HG03025 (cell line): ENCODE results near the gene GRM8.
A peak's percentile ranks its signal among the peaks of the same experiment; 100 is the strongest.

Experiments used
- ATAC-seq: cut with Tn5 transposase; IDR thresholded peaks from one replicate; pipeline ENCODE4 v1.9.1; 2021; ENCODE audit warnings: mild to moderate bottlenecking, moderate library complexity; ENCODE audit not compliant: unreplicated experiment, low FRiP score

GRM8 gene

DNA sequence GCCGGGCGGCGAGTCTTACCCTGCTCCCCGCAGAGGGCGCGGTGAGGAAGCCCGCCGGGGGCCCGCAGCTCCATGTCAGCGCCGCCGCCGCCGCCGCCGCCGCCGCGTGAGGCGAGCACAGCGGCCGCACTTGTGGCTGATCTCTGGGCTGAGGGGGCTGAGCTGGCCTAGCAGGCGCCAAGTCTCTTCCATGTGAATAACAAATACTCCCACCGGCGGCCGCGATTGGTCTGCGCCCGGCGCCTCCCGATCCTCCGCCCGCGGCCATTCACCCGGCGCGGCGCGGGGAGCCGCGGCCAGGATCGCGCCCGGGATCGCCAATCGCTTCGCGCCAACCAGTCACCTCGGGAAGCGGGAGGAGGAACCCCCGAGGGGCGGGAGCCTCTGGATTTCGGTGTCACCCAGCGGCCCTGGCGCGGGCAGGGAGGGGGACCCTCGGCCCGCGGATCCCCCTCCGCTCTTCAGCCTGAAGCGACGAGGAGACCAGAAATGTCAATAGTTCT, at the start of gene GRM8:
TSS of gene GRM8 (minus strand) at position 164 of the 503 bp plus-strand sequence.
- ATAC-seq: no peak

DNA sequence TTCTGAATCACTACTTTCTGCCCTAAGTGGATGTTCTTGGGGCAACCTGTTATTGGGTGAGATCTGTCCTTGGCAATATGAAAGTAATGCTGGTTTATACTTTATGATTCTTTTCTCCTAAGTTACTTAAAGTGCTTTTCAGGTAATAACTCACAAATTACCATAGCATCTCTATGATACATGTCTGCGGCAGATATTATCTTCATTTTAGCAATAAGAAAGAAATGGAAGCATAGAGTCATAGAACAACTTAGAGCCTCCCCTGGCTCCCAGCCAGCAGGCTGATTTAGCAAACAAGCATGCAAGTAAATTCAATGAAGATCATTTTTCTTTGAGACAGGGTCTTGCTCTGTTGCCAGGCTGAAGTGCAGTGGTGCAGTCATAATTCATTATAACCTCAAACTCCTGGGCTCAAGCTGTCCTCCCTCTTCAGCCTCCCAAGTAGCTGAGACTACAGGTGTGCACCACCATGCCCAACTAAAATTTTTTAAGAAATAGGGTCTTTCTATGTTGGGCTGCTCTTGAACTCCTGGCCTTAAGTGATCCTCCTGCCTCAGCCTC, 38.1 kb upstream of the GRM8 start:
- no peak for ATAC-seq

DNA sequence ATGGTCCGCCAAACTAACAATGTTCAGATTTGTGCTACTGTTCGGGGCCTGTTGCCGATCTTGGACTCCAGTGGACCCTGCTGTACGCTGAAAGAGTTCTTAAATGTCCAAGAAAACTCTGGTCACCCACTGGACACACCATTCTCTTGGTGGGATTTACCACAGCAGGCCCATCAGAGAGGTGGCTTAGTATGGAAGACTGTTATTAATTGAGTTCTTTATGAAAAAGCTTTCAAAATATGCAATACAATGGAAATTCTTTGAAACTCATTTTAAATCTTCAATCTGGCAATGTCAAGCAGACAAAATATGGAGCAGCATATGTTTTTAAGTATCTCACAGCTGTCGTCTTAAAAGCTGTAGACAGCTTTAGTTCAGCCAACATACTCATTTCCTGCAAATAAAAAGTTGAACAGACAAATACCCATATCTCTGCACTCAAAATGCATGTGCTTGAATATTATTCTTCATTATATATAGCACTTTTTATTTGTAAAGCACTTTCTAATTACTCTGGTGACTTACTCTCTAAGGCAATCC, 37.4 kb upstream of the GRM8 start:
- ATAC-seq: no peak

DNA sequence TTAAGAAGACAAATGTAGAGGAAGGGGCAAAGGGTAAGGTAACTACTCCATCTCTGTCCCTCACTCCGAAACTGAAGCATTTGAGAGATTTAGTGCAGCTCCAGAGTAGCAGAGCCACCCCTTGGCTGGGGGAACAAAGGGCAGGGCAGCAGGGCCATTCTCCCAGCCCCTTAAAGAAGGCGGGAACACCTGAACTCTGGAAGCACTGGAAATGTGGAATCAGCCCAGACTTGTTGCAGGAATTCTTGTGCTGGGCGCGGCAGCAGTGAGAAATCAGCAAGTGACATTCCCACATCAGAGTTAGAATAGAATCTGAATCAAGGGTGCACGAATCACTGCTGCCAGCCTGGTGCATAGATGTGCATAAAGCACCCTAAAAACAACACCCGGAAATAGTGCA, 34.4 kb upstream of the GRM8 start:
- ATAC-seq: no peak

DNA sequence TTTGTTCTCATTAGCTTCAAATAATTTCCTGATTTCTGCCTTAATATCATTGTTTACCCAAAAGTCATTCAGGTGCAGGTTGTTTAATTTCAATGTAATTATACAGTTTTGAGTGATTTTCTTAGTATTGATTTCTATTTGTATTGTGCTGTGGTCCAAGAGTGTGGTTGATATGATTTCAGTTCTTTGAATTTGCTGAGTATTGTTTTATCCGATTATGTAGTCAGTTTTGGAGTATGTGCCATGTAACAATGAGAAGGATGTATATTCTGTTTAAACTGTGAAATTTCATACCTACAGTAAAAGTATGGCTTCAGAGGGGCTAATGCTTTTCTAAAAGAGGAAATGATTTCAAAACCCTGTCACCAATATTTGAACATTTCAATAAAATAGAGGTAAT, 17.4 kb upstream of the GRM8 start:
- no peak for ATAC-seq

DNA sequence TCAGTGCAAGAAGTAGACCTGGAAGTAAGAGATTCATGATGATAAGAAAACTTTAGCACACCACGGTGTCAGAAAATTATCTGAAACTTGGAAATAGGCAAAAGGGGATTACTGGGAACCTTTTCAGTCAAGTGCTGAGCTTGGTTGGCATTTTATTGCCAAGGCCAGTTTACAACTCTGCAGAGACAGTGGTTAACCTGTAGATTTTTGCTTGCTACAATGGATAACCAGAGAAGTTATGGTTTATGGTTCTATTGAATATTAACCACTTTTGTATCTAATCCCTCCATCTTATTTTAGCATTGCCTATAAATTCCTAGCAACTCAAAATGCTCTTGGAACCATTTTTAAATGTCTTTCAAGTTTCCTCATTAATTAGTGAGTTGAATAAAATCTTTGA, 13.3 kb upstream of the GRM8 start:
- no peak for ATAC-seq

DNA sequence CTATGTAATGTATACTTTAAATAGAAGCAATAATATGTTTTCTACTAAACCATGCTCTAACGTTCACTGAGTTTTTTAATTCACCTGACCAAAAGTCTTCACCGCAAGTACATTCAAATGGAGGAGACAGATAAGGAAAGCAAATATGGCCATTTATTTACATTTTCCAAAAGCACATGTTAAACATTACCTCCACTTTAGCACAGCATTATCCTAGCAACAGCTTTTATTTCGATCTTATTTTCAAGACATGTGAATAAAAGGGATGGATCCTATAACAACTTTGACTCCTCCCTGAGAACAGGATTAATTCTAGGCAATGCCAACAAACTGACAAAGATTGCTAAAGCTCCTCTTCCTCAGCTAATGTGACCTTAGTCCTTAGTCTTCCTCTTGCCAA, 11.5 kb upstream of the GRM8 start:
- no peak for ATAC-seq

DNA sequence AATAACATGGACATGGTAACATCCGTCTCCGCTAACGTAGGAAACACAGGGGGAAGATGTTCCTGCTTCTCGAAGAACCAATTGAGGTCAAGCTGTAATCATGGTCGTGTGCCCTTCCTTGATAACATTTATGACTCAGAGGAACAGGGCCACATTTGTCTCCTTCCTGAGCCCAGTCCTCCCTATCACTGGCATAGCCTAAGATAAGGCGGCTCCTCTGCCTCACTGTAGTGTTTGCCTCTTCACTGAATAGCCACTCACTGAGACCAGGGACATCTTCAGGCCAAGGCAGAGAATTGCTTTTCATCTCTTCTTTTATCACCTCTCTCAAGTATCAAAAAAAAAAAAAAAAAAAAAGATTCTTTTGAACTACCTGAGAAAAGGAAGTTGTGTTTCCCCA, 5.4 kb upstream of the GRM8 start:
- ATAC-seq: no peak

DNA sequence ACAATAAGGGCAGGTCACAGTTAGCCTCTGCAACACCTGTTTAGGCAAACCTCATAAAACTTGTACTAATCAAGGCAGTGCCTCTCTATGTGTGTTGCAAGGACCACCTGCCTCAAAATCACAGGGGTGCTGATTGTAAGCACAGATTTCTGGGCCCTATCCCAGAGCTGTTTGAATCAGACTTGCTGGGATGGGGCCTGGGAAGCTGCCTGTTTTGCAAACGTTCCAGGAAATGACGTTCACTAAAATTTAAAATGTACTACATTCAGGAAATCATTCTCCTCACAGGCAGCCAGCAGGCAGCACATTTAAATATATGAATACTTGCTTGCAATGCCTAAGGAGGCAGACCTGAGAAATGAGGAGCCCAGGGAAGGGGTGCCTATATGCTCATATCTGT, 4.3 kb upstream of the GRM8 start:
- ATAC-seq: no peak

DNA sequence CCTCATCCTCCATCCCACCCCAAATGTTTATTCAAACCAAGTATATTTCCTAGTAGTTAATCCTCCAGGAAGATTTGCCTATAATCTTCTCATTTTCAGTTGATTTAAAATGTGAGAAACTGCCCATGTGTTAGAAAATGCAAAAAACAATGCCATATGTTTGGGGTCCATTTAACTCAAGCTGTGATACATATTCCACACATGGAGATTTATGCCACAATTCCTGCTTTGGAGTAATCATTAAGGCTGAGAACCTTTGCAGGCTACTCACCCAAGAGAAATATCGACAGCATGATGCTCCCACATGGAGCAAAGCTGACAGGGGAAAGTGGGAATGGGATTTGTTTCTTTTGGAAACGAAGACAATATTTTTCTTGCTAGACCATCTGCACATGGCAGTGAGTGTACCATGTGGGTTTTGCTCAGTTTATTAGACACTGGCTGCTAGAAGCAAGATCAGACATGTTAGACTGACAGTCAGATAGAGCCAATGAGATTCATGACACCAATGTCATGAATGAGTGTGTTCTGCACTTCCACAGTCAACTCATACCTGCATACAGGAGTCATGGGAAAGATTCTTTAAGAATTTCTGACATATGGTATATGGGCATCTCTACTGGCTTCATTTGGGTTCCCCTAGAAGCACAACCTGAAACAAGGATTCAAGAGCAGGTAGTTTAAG, 3.4 kb upstream of the GRM8 start:
- no peak for ATAC-seq

DNA sequence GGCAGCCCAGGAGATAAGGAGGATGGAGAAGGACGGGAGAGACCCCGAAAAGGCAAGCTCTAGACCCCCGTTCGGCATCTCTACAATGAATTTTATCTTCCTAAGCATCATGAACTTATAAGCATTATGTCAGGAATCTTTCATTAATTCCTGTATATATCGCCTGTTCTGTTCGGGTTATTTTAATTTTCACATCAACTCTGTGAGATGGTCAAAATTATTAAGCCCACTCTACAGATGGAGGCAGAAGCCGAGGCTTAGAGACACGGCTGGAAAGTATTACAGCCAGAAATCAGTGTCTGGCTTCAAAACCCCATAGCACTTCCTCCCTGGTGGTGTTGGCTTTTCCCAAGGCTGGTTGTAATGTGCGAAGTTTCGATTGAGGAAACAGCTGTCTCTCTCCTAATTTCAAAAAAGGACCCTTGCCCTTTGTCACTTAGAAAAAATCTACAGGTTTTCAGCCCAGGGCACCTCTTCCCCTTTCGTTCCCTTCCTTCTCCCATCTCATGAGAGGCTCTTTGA, 1.5 kb upstream of the GRM8 start:
- ATAC-seq: no peak

DNA sequence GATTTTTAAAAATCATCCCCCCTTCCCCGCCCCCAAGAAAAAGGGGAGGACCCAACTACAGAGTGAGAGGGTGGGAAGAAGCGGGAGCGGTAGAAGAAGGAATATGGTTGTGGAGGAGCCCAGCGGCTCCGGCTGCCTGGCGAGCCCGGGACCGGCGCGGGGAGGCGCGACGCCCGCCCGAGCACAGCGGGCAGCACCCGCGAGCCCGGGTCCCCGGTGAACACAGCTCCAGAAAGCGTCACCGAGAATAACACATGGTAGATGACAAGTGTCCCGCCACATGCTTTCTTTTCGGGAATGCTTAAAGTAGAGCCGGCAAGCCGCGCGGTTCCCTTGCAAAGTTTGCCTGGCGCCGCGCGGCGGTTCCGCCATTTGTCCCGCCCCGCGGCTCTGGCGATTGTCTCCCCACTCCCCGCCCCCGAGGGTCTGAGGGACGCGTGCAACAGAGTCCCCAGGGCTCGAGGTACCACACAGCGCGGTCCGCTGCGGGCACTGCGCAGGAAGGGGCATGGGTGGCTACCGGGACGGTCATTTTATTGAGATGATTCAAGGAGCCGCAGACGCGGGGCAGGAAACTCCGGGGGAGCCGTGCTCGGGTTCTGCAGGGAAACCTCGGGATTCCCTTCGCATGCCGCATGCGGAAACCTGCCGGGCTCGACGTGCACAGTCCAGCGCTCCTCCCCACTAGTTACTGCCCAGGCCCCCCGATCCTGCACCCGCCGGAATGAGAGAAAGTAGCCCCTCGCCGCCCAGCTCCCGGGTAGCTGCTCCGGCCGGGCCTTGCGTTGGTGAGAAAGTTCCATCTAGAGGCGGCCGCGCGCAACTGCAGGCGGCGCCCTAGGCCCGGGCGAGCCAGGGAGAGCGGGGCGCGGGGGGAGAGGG, 781 bp upstream of the GRM8 start:
- ATAC-seq: peak; percentile 89

DNA sequence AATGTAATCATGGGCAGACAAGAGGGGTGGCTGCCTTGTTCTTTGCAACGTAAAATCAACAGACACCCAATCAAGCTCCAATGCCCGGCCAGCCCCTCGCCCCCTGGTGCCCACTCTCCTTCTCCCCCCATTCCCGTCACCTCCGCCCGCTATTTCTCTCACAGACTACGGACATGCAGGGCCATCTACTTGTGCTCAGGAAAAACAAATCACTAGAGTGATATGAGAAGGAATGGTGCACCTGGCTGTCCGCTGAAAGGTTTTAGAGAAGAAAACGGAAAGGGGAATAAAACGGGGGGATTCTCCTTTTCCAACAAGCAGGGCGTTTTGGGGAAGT, 396 bp downstream of the GRM8 start:
- ATAC-seq: no peak

DNA sequence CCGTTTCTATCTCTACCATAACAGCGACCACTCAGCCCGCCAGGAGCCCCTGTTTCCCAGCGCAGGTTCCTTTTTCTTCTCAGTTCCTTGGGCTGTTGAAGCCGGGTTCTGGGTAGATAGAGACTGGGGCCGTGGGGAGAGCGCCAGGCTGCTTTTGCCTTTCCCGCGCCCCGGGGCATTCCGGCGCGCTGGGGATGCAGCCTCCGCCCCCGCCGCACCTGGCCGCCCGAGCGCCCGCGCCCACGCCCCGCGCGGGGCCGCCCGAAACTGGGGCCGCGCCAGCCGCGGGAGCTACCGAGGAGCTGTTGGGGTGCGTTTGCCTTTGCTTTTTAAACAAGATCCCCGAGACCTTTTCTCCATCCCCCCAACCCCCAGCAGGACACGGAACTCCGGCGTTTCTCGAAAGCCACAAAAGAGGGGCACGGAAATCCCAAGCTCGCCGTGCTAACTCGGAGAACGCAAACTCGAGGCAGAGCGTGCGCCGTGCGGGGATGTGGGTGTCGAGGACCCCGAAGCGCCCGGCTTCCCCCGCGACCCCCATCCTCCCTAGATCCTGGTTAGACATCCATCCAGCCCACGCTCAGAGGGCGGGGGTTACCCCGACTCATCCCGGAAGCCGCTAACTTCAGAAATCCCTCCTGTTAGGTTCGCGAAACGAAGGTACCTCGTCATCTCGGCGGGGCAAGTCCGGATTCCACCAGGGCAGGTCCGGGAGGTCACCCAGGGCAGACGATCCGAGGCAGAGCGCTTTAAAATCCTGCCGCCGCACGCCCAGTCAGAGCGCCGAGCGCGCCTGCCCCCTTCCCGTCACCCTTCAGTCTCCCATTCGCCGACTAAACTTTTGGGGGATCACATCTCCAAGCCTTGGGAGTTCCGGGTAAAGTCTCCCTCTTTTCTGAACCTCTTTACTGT, 1.0 kb downstream of the GRM8 start:
- ATAC-seq: no peak

DNA sequence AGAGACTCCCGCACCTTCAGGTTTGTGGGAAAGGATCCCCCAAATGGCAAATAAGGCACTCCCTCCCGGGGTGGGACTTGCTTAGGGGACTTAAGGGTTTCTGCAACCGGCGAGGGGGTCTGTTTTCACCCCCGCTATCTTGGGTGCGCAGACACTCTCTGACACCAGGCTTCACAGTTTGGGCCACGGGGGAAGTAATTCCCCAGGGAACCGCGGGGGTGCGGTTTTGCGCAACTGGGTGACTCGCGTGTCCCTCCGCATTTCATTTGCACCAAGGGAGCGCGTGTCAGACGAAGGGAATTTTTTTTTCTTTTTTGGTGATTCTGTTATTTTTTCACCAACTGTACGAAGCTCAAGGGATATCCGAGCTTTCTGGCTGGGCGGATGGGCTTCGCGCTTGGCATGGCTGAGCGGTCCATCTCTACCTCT, 1.7 kb downstream of the GRM8 start:
- no peak for ATAC-seq

DNA sequence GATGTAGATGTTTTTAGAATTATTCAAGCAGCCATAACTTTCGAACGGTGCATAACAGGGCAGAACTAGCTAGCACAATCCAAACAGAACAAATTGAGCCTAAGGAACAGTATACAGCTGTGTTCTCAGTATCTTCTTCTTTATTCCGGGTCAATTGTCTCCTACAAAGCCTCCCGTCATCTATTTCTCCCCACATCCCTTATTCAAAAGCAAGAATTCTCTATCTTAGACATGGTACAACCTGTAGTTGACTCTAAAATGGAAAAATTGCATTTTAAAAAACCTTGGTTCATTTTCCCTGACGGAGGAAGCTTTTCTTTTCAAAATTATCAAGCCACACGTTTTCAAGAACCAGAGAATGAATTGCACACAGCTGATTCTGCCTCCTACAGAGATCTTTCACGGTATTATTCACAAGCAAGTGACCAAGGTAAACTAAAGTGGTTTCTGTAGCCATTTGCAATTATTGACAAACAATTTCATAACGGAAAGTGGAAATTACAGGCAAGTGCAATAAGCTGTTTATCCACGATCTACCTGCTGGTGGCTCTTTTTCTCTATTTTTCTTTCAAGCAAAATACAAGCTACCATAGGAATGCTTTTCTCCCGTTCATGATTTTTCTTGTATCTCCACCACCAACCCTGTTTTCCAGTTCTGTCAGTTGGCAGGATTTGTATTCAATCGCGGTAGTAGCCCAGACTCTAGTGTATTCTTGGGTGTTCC, 2.3 kb downstream of the GRM8 start:
- ATAC-seq: no peak

DNA sequence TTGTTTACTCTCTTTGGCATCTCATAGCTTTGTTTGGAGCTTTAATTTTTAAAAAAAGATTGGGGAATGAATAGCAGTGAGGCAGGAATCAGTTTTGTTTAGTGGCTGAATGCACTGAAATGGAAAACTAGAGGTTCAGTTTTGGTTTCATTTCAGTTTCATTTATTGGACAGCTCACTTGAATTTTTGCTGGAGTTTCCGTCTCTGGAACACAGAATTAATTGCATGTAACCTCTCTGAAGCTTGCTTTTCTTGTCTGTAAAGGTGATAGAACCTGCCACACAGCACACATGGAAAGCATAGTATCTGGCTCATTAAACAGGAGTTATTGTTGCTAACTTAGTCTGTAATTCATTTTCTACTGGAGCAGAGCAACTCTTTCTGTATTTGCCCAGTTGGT, 7.1 kb downstream of the GRM8 start:
- no peak for ATAC-seq

DNA sequence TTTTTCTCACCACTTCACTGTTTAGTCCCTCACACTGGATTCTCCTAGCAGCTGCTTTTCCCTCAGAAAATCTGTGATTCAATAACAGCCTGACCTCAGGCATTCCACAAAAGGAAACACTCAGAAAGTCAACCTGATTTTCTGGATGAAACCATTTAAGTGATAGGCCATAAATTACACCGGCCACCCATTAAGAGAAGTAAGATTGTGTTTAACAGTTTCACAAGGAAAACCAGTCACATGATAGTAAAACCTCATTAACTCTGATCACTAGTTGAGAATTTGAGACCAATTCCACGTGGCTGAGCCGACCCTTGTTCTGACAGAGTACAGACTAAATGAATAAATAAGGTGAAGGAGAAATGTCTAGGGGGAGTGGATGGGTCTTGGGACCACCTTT, 7.7 kb downstream of the GRM8 start:
- ATAC-seq: no peak

DNA sequence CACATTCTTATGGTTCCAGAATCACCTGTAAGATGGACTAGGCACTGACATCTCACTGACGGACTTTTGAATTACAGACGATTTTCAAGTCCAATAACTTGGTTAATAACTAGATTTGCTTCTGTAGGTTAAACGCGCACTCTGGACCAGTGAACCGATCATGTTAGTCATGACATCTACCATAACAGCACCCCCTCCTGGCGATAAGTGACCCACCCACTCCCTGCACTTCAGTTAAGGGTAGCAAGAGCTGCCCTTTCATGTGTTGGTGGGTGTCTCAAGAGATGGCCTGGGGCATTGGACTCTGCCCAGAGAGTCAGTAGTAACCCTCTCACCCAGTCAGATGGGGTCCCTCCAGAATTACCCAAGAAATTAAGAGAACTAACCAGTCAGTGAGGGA, 12.9 kb downstream of the GRM8 start:
- ATAC-seq: no peak
